ENCODE measurements around the gene KLLN.
"Not testable (repeated sequence)": the region's sequence is repeated elsewhere in the genome, so short reads cannot be mapped to it uniquely, and the experiment has no call there.

The KLLN gene, protein sequence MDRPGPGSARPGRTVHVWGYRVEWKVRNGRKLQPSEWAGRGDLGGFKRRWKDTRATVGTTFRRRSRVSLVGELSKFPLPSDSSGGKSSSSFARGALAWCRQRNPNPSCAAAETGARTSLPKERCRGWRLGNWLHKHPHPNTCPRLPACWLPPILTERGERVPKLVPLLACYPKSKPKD

DNA sequence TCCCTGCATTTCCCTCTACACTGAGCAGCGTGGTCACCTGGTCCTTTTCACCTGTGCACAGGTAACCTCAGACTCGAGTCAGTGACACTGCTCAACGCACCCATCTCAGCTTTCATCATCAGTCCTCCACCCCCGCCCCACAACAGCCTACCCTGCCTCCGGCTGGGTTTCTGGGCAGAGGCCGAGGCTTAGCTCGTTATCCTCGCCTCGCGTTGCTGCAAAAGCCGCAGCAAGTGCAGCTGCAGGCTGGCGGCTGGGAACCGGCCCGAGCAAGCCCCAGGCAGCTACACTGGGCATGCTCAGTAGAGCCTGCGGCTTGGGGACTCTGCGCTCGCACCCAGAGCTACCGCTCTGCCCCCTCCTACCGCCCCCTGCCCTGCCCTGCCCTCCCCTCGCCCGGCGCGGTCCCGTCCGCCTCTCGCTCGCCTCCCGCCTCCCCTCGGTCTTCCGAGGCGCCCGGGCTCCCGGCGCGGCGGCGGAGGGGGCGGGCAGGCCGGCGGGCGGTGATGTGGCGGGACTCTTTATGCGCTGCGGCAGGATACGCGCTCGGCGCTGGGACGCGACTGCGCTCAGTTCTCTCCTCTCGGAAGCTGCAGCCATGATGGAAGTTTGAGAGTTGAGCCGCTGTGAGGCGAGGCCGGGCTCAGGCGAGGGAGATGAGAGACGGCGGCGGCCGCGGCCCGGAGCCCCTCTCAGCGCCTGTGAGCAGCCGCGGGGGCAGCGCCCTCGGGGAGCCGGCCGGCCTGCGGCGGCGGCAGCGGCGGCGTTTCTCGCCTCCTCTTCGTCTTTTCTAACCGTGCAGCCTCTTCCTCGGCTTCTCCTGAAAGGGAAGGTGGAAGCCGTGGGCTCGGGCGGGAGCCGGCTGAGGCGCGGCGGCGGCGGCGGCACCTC lies at the start of gene KLLN, which contains the start of gene PTEN:
TSS of gene KLLN (minus strand) at position 481 of the 891 bp plus-strand sequence. CDS start 1,046 bp downstream, outside the sequence.
TSS of gene PTEN (plus strand) at position 573 of the 891 bp plus-strand sequence. CDS start 845 bp downstream, outside the sequence.
- peaks cover 31% of the 10 kb centered on the region for H3K4me1 Mint-ChIP-seq
- H3K4me3 Mint-ChIP-seq: peak within 1 kb of the TSS; percentile 97
- peaks cover 5% of the 10 kb centered on the region for H3K36me3 Mint-ChIP-seq
- no peaks in the 10 kb centered on the region for H3K9me3 Mint-ChIP-seq
- no peaks in the 10 kb centered on the region for H3K27me3 Mint-ChIP-seq
- peak; percentile 42 for ATAC-seq (ENCODE audit: low read depth)
- H3K27ac Mint-ChIP-seq: peak within 1 kb of the TSS; percentile 93
- DNase-seq (ENCODE audit: low spot score in 2 of 2): peak; percentile 81 to 82

DNA sequence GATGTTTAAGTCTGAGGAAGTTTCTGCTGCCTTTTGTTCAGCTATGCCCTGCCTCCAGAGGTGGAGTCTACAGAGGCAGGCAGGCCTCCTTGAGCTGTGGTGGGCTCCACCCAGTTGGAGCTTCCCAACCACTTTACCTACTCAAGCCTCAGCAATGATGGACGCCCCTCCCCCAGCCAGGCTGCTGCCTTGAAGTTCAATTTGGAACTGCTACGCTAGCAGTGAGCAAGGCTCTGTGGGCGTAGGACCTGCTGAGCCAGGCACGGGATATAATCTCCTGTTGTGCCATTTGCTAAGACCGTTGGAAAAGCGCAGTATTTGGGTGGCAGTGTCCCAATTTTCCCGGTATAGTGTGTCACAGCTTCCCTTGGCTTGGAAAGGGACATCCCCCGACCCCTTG lies 40.1 kb upstream of the KLLN start:
- Mint-ChIP-seq H3K36me3 (peaks cover 64% of the 10 kb centered on the region), H3K4me1 (peaks cover 56% of the 10 kb centered on the region), H3K9me3 (peaks cover 10% of the 10 kb centered on the region)
- DNase-seq (ENCODE audit: low spot score in 2 of 2); H3K27me3 Mint-ChIP-seq; ATAC-seq (ENCODE audit: low read depth); H3K27ac Mint-ChIP-seq; H3K4me3 Mint-ChIP-seq: not testable (repeated sequence)

DNA sequence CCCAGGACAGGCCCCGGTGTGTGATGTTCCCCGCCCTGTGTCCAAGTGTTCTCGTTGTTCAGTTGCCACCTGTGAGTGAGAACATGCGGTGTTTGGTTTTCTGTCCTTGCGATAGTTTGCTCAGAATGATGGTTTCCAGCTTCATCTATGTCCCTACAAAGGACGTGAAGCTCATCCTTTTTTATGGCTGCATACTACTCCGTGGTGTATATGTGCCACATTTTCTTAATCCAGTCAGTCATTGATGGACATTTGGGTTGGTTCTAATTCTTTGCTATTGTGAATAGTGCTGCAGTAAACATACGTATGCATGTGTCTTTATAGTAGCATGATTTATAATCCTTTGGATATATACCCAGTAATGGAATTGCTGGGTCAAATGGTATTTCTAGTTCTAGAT lies 34.6 kb upstream of the KLLN start:
- H3K27me3 Mint-ChIP-seq; ATAC-seq (ENCODE audit: low read depth); H3K27ac Mint-ChIP-seq; DNase-seq (ENCODE audit: low spot score in 2 of 2); H3K9me3 Mint-ChIP-seq; H3K4me3 Mint-ChIP-seq: not testable (repeated sequence)
- Mint-ChIP-seq H3K4me1 (peaks cover 31% of the 10 kb centered on the region), H3K36me3 (peaks cover 41% of the 10 kb centered on the region)

DNA sequence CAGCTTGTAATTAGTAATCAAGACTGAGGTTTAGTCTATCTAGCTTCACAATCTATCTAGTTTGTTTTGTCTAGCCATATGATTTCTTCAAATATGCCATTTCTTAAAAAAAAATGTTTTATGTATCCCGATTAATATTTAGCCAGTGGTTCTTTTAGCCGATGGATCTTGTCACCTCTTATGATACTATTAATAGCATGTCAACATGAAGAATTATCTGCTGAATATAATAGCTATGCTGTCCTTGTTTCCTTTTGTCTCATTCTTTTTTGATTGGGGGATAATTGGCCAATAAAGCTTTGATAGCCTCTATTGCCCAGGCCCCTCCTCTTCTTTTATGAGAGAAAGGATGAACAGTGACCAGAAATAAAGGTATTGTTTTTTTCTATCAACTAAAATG lies 32.9 kb upstream of the KLLN start:
- no peak overlapping the region for H3K27ac Mint-ChIP-seq

DNA sequence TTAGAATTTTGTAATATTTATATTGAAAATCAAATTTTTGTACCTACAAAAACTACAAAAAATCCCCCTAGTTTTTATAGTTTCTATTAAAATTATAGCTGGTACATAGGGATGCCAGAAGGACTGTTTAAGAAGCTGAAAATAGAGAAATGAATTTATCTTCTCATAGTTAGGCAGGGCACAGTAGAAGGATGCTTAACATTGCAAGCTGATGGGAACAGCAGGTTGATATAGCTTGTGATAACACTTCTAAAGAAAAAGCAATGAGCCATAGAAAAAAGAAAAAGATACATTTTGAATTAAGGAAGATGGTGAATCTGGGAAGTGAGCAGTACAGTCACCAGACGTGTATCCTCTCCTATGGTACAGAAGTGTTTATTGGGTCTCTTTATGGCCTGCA lies 32.1 kb upstream of the KLLN start:
- Mint-ChIP-seq H3K27me3 (no peaks in the 10 kb centered on the region), H3K36me3 (peaks cover 22% of the 10 kb centered on the region), H3K27ac (no peak overlapping the region), H3K4me1 (peaks cover 28% of the 10 kb centered on the region), H3K9me3 (no peaks in the 10 kb centered on the region), H3K4me3 (no peak overlapping the region)
- DNase-seq (ENCODE audit: low spot score in 2 of 2): no peak
- no peak for ATAC-seq (ENCODE audit: low read depth)

More for the DNA sequence above, 32.9 kb upstream of the KLLN start:
- Mint-ChIP-seq H3K36me3 (peaks cover 26% of the 10 kb centered on the region), H3K4me1 (peaks cover 30% of the 10 kb centered on the region), H3K27me3 (no peaks in the 10 kb centered on the region), H3K4me3 (no peak overlapping the region), H3K9me3 (peaks cover 1% of the 10 kb centered on the region)
- ATAC-seq (ENCODE audit: low read depth) (no peak), DNase-seq (ENCODE audit: low spot score in 2 of 2) (no peak)

DNA sequence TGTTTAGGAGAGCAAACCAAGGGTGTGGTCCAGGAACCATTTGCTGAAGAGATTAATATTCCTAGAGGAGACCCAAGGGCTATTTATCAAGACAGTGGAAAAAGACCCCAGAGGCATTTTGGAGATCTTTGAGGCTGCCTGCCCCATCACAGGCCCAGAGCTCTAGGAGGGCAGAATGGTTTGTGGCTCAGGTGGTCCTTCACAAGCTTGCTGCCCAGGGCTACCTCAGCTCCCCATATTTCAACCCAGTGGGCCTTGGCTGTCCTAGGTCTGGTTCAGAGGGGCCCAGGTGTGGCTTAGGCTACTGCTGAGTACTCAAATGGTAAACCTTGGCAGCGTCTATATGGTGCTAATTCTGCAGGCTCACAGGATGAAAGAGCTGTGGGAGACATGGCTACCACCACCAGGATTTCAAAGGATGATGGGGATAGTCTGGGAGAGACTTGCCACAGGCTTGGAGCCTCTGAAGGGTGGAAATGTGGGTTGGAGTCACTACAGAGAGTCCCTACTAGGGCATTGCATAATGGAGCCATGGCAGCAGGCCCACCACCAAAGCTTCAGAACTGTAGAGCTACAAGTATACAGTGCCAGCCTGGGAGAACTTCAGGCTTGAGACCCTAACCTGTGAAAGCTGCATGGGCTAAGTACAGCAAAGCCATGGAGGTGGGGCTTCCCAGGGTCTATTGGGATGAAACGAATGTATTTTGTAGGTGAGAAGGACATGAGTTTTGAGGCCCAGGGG lies 24.4 kb upstream of the KLLN start:
- ATAC-seq (ENCODE audit: low read depth): no peak
- no peak overlapping the region for H3K4me3 Mint-ChIP-seq
- peaks cover 30% of the 10 kb centered on the region for H3K4me1 Mint-ChIP-seq
- H3K36me3 Mint-ChIP-seq: peaks cover 26% of the 10 kb centered on the region
- H3K27ac Mint-ChIP-seq: peak overlapping the region; percentile 30
- DNase-seq (ENCODE audit: low spot score in 2 of 2): no peak
- H3K27me3 Mint-ChIP-seq: no peaks in the 10 kb centered on the region
- peaks cover 7% of the 10 kb centered on the region for H3K9me3 Mint-ChIP-seq

DNA sequence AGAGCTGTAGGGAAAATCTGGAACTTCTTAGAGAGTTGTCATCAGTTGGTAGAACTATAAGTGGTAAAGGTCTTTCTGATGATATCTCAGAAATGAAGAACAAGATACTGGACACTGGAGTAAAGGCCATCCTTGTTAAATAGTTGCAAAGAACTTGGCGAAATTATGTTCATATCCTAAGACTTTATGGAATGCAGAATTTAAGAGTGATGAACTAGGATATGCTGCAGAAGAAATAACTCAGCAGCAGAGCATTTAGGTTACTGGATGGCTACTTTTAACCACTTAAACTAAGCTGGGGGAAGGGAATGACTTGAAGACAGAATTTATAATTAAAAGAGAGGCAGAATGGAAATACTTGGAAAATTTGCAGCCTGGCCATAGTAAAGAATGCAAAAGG lies 23.8 kb upstream of the KLLN start:
- ATAC-seq (ENCODE audit: low read depth): no peak
- Mint-ChIP-seq H3K4me1 (peaks cover 28% of the 10 kb centered on the region), H3K36me3 (peaks cover 26% of the 10 kb centered on the region)

DNA sequence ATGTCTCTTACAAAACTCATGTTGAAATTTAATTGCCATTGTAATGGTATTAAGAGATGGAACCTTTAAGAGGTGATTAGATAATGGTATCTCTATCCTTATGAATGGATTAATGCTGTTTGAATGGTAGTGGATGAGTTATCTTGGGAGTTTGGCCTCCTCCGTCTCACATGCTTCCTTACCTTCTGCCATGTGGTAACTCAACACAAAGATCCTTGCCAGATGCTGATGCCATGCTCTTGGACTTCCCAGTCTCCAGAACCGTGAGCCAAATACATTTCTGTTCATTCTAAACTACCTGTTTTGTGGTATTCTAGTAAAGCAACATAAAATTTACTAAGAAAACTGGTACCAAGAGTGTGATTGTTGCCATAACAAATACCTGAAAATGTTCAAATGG lies 23.3 kb upstream of the KLLN start:
- H3K4me3 Mint-ChIP-seq: no peak overlapping the region
- DNase-seq (ENCODE audit: low spot score in 2 of 2): no peak
- H3K36me3 Mint-ChIP-seq: peaks cover 30% of the 10 kb centered on the region
- peaks cover 31% of the 10 kb centered on the region for H3K4me1 Mint-ChIP-seq
- H3K27ac Mint-ChIP-seq: peak overlapping the region; percentile 30
- peaks cover 7% of the 10 kb centered on the region for H3K9me3 Mint-ChIP-seq
- ATAC-seq (ENCODE audit: low read depth): no peak
- H3K27me3 Mint-ChIP-seq: no peaks in the 10 kb centered on the region

More for the DNA sequence above, 23.8 kb upstream of the KLLN start:
- no peaks in the 10 kb centered on the region for H3K27me3 Mint-ChIP-seq
- DNase-seq (ENCODE audit: low spot score in 2 of 2): no peak
- peak overlapping the region; percentile 30 for H3K27ac Mint-ChIP-seq
- H3K9me3 Mint-ChIP-seq: peaks cover 7% of the 10 kb centered on the region
- H3K4me3 Mint-ChIP-seq: no peak overlapping the region

DNA sequence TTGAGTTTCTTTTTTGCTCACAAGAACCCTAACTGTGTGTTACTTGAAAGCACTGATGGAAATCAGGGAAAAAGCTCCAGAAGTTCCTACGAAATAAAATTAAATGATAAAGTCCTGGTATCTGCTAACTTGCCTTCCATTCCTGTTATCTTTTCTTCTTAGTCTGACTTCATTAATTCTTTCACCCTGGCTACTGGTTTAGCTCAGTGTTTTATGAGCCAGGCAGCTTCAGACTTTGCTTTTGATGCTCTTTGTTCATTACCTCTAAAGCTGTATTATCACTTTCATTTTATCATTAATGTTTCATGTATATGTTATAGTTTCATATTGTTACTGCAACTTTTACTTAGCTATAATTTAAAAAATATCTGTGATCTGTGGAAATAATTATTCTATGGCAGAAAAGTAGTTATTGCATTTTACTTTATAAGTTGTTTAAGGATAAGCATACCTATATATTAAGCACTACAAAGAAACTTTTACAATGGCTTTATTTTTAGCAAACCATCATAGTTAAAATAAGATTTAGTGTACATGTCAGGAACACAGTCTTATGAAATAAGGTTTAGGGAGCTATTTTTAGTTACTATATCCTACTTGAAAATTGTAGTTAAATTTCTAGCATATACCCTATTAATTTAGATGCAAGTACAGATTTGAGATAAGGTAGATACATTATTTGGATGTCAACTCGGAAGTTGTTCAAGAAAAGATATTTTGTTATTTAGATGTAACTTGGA lies 19.4 kb upstream of the KLLN start:
- DNase-seq (ENCODE audit: low spot score in 2 of 2) (no peak), ATAC-seq (ENCODE audit: low read depth) (no peak)
- Mint-ChIP-seq H3K4me1 (peaks cover 16% of the 10 kb centered on the region), H3K27me3 (no peaks in the 10 kb centered on the region), H3K4me3 (no peak overlapping the region), H3K27ac (no peak overlapping the region), H3K9me3 (peaks cover 7% of the 10 kb centered on the region), H3K36me3 (peaks cover 35% of the 10 kb centered on the region)

DNA sequence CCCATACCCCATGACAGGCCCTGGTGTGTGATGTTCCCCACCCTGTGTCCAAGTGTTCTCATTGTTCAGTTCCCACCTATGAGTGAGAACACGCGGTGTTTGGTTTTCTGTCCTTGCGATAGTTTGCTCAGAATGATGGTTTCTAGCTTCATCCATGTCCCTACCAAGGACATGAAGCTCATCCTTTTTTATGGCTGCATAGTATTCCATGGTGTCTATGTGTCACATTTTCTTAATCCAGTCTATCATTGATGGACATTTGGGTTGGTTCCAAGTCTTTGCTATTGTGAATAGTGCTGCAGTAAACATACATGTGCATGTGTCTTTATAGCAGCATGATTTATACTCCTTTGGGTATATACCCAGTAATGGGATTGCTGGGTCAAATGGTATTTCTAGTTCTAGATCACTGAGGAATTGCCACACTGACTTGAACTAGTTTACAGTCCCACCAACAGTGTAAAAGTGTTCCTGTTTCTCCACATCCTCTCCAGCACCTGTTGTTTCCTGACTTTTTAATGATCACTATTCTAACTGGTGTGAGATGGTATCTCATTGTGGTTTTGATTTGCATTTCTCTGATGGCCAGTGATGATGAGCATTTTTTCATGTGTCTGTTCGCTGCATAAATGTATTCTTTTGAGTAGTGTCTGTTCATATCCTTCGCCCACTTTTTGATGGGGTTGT lies 18.2 kb upstream of the KLLN start:
- H3K27ac Mint-ChIP-seq: peak overlapping the region; percentile 31
- not testable (repeated sequence) for DNase-seq (ENCODE audit: low spot score in 2 of 2); H3K9me3 Mint-ChIP-seq; H3K27me3 Mint-ChIP-seq; ATAC-seq (ENCODE audit: low read depth); H3K4me3 Mint-ChIP-seq
- H3K4me1 Mint-ChIP-seq: peaks cover 12% of the 10 kb centered on the region
- peaks cover 25% of the 10 kb centered on the region for H3K36me3 Mint-ChIP-seq

DNA sequence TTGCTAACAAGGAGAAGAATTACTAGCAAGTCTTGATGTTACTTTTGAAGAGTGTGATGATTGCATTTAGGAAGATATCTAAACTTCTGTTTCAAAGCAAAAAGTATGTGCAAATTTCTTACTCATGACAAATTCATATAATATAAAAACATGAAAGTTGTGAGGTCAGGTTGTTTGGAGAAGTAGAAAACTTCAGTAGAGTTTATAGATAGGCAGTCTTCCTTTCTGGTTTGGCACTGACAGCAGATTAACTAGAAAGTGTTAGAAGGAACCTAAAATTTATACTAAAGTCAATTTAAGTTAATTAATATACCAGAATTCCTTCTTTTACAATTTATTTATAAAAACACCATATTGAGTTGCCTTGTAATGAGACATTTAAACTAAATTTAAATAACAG lies 17.0 kb upstream of the KLLN start:
- H3K36me3 Mint-ChIP-seq: peaks cover 21% of the 10 kb centered on the region
- H3K27me3 Mint-ChIP-seq: no peaks in the 10 kb centered on the region
- H3K27ac Mint-ChIP-seq: no peak overlapping the region
- no peaks in the 10 kb centered on the region for H3K9me3 Mint-ChIP-seq
- DNase-seq (ENCODE audit: low spot score in 2 of 2): no peak
- no peak overlapping the region for H3K4me3 Mint-ChIP-seq
- peaks cover 14% of the 10 kb centered on the region for H3K4me1 Mint-ChIP-seq
- ATAC-seq (ENCODE audit: low read depth): no peak

DNA sequence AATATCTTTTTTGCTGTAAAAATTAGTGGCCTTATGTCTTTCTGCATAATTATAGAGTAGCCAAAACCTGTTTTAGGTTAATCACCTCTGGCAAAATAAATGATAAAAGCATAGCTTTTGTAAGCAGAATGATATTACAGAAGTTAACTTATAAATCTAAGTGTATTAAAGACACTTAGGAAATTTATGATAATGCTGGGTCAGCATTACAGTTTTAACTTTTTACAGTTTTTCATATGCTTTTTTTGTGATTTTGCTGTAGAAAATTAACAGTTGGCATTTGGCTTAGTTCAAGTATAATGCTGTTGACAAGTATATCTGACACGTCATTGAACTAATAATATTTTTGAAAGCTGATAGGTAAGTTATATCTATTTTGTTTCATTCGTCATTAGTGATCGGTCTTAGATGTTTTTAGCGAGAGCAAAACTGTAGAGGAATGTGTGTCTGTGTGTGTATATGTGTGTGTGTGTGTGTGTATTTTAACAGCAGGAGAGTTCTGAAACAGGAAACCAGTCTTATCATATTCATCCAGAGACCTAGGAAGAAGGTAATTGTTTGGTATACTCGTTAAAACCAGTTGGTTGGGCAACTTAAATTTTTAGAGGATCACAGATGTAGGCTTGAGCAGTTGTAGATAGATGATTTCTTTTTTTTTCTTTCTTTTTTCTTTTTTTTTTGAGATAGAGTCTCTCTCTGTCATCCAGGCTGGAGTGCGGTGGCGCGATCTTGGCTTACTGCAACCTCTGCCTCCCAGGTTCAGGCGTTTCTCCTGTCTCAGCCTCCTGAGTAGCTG lies 15.5 kb upstream of the KLLN start:
- no peaks in the 10 kb centered on the region for H3K27me3 Mint-ChIP-seq
- H3K4me3 Mint-ChIP-seq: no peak overlapping the region
- peaks cover 21% of the 10 kb centered on the region for H3K36me3 Mint-ChIP-seq
- H3K27ac Mint-ChIP-seq: peak overlapping the region; percentile 7
- H3K9me3 Mint-ChIP-seq: no peaks in the 10 kb centered on the region
- peaks cover 14% of the 10 kb centered on the region for H3K4me1 Mint-ChIP-seq
- no peak for DNase-seq (ENCODE audit: low spot score in 2 of 2)
- no peak for ATAC-seq (ENCODE audit: low read depth)
